Measurements from ENCODE around the gene KIAA1614.
"Not testable (repeated sequence)": the region's sequence is repeated elsewhere in the genome, so short reads cannot be mapped to it uniquely, and the experiment has no call there.

The KIAA1614 gene

DNA sequence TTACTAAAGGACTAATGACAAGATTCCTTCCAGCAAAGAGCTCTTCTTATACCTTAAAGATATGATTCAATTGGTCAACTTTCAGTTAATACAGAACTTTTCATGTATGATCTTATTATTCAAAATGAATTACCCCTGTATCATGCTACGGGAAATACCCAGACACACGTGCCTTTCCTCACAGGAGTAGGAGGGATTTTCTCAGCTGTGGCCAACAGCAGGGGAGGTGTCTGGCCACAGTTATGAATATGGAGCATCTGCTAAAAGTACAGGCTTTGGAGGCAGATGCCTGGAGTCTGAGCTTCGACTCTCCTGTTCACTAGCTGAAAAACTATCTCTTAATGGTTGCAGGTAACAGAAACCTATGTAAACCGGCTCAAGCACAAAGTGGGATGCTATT is 53.6 kb downstream of the KIAA1614 start:
- DNase-seq = no peak

GRCh38 chr1:180966744-180967536 is 54.2 kb downstream of the KIAA1614 start:
- no peak for DNase-seq

GRCh38 chr1:180967558-180967957 is 54.9 kb downstream of the KIAA1614 start:
- no peak for DNase-seq

GRCh38 chr1:180968834-180969233 is 56.1 kb downstream of the KIAA1614 start:
- DNase-seq = not testable (repeated sequence)

GRCh38 chr1:180969434-180969833 is 56.7 kb downstream of the KIAA1614 start:
- no peak for DNase-seq

- no peak for DNase-seq
Observed at GRCh38 chr1:180970333-180971079, 57.8 kb downstream of the KIAA1614 start.

- DNase-seq = no peak
Observed at GRCh38 chr1:180971273-180971997, 58.7 kb downstream of the KIAA1614 start.

DNA sequence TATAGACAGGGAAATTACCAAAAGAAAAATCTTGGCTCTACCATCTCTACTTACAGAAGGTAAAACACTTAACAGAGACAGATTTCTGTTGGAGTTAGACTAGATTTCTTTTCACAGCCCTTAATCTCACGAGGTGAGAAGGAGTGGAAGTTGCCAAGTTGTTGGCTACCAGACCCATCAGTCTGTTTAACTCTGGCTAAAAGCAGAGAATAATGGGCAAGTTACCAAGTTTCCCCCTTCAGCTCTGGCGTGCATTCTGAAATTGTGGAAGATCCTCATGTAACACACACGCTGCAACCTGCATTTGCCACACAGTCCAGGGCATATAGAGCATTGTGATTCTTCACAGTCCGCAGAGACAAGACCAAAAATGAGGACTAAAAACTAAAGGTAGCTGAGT is 60.7 kb downstream of the KIAA1614 start:
- no peak for DNase-seq

- DNase-seq = no peak
Observed at GRCh38 chr1:180974236-180974635, 61.5 kb downstream of the KIAA1614 start.

- no peak for DNase-seq
Observed at GRCh38 chr1:180975551-180975950, 62.9 kb downstream of the KIAA1614 start.

DNA sequence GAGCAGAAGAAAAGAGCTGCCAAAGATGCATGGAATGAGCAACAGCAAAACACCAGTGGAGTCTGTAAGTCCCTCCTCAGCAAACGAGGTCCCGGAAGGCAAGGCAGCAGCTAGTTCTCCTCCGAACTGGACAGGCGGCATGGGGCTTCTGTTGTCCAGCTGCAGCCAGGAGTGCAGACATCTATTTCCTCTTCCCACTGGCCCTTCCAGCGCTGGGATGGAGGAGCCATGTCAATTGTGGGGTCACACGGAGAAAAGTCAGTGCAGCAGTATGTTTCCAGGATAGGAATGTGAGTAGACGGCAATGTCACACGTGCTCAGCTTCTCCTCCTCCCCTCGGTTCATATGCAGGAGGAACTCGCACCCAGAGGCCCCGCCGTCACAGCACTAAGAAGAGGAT is 63.5 kb downstream of the KIAA1614 start:
- DNase-seq = no peak

DNA sequence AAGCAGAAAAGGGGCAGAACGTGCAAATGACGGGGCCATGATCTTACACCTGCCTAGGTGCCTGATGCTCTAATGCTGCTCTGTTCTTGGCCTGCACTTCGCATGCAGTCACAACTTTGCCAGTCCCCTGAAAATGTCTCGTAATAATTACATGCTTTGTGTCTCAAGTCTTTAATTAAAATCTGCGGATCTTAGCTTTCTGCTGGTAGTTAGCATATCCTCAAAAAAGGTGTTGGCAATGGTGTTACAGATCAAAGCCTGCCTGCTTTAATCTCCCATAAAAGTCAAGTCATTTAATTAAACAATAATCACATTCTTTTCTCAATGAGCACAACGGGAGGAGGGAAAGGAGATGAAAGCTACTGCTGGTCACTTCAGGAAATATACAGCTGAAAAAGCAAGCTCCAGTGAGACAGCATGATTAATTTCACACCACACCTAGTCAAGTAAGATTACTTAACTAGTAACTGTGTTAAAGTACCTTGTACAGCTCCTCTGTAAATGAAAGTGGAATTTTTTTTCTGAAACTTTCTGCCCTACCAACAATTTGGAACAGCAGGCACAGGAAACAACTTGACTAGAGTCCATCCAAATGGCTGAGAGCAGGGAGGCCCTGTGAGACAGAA is 64.1 kb downstream of the KIAA1614 start:
- peak; percentile 6 for DNase-seq

GRCh38 chr1:180981596-180982387 is 69.1 kb downstream of the KIAA1614 start:
- DNase-seq = peak; percentile 59

- no peak for DNase-seq
Observed at GRCh38 chr1:180982422-180982821, 69.7 kb downstream of the KIAA1614 start.

- DNase-seq = no peak
Observed at GRCh38 chr1:180988253-180988752, 75.6 kb downstream of the KIAA1614 start.

DNA sequence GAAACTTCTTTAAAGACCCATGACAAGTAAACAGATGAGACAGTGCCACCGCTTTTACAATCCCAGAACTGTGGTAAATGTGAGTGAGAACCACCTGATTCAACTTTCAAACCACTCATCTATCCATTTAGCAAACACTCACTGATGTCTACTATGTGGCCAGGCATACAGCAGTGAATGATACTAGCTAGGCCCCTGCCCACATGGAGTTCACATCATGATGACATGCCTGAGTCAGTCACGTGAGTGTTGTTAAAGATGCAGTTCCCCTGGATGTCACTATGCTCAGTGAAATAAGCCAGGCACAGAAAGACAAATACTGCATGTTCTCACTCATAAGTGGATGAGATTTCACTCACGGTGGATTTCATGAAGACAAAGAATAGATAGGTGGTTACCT is 81.6 kb downstream of the KIAA1614 start:
- DNase-seq = peak; percentile 9

DNA sequence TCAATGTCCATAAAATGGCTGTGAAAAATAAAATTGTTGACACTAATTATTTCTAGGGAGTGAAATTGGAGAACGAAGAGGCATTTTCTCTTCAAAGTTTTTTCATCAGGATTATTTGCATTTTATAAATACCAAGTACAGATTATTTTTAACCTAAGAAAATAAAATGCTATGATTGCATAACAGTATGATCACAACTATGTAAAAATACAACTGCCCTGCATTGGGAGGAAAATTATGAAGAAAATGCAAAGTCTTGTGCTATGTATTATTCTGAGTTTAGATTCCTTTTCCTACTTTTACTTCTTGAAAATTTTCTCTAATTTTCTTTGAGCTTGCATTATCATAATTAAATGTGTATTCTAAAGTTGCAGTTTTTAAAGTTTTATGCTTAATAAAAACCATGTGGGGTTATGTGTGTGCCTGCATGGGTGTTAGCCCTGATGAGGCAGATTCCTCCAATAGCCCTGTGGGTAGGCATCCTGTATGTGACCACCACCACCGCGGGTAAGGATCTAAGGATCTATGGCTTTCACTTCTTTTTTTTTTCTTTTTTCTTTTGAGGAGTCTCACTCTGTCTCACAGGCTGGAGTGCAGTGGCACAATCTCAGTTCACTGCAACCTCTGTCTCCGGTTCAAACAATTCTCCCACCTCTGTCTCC is 85.3 kb downstream of the KIAA1614 start:
- DNase-seq = no peak

Measured in activated CD4-positive, alpha-beta T cell treated with anti-CD3 and anti-CD28 coated beads, Interleukin-2, Interleukin-6, amounts not matched to agents 100 ng/mL and 50 ng/mL, durations not matched to agents 16 hours and 8 hours (primary cell).